ENCODE results near the gene PTGDR2. TPM values are rescaled to one million over a fixed set of nuclear protein-coding genes. Genes with fewer than 3 reads are reported as not detected.

Gene PTGDR2
- total RNA-seq, 1 donor, result 0.52 TPM

Other genes starting within 250 kb of the PTGDR2 start
- gene MS4A8, start 156.3 kb downstream of the PTGDR2 start, total RNA-seq, result not detected
- gene MS4A18, start 131.2 kb downstream of the PTGDR2 start, total RNA-seq, result not detected
- gene MS4A15, start 99.1 kb downstream of the PTGDR2 start, total RNA-seq, result not detected
- gene MS4A10, start 70.6 kb downstream of the PTGDR2 start, total RNA-seq, result not detected
- 3.8 TPM for gene CCDC86, start 13.8 kb downstream of the PTGDR2 start, total RNA-seq
- gene ZP1, start 11.6 kb upstream of the PTGDR2 start, total RNA-seq, result not detected
- gene PRPF19, start 50.6 kb upstream of the PTGDR2 start, total RNA-seq, result 32.0 TPM
- gene TMEM109, start 58.2 kb upstream of the PTGDR2 start, total RNA-seq, result 24.0 TPM
- gene TMEM132A, start 68.5 kb upstream of the PTGDR2 start, total RNA-seq, result 0.42 TPM
- 77.6 TPM for gene SLC15A3, start 96.2 kb upstream of the PTGDR2 start, total RNA-seq
- gene CD6, start 115.7 kb upstream of the PTGDR2 start, total RNA-seq, result 176 TPM
- 89.6 TPM for gene CD5, start 246.5 kb upstream of the PTGDR2 start, total RNA-seq

All from mononuclear cell (primary cell).